Measurements from ENCODE around the gene MARK4. TPM values are rescaled to one million over a fixed set of nuclear protein-coding genes. Genes with fewer than 3 reads are reported as not detected.
"Not testable (repeated sequence)": the region's sequence is repeated elsewhere in the genome, so short reads cannot be mapped to it uniquely, and the experiment has no call there.

MARK4 gene
- total RNA-seq, 1 donor from 2014 or later: 19.2 TPM

DNA sequence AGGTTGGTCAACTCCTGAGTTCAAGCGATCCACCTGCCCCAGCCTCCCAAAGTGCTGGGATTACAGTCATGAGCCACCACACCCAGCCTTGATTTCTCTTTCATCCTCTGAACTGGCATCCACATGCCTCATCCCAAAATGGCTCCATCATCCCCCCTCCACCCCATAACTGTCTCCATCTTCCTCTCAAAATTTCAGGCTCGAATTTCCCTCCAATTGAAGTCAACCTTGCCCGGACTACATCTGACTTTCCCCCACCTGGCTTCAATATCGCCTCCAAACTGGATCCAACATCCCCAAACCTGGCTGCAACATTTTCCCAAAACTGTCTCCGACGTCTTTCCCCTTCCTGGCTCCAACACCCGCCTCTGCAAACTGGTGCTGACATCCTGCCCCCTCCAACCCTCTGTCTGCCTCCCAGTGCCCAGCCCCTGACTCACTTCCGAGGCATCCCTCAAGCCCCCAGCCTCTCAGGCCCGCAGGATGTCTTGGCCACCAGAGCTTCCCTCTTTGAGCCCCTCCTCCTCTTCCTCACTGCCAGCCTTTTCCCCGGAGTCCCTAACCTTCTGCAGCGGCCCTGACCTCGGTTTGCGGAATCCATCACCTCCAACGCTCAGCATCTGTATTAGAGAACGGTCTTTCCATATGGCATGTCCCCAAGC lies 6.8 kb upstream of the MARK4 start:
- DNase-seq: no peak

DNA sequence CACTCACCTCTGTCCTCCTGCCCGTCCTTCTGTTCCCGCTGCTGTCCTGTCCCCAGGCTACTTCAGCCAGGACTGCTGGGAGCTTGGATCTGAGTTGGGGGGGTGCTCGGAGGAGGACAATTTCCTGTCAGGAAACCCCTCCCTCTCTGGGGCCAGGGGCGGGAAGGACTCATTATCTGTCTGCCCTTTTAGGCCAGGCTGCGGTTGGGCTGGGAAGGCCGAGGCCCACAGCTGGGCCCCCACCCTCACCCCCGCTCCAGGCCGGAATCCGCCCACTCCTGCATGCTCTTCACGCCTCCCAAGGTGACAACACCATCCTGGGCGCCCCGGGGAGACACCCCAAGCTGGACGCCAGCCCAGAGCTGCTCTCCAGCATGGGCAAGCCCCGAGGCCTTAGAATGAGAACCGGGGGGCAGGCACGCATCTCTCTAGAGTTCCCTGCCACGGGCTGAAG lies 5.7 kb upstream of the MARK4 start, which contains the start of gene EXOC3L2:
TSS of gene EXOC3L2 (minus strand) at position 74 of the 454 bp plus-strand sequence. CDS start 6,362 bp downstream, outside the sequence.
- DNase-seq: no peak

DNA sequence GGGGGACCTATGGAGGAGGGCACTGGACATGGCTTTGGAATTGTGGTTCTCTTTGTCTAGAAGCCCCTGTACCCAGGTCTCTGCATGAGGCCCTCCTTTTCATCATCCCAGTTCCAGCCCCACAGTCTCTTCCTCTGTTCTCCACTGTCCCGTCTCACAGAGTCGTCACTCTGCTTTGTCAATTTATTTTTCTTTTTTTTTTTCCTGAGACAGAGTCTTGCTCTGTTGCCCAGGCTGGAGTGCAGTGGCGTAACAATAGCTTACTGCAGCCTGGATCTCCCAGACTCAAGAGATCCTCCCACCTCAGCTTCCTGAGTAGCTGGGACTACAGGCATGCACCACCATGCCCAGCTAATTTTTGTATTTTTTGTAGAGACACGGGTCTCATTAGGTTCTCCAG lies 5.2 kb upstream of the MARK4 start:
- no peak for DNase-seq

DNA sequence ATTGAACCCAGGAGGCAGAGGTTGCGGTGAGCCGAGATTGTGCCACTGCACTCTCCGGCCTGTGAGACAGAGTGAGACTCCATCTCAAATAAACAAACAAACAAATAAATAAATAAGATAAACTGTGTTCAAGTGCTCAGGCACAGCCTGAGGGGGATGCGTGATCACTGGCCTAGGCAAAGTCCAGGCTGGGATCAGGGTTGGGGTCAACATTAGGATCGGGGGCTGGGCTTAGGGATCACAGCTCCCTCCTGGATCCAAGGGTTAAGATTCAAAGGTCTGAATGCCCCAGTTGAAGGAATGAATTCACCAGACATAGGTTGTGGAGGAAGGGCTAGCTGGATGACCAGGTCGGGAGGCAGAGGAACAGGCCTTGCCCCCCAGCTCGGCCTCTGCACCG lies 3.9 kb upstream of the MARK4 start:
- no peak for DNase-seq

DNA sequence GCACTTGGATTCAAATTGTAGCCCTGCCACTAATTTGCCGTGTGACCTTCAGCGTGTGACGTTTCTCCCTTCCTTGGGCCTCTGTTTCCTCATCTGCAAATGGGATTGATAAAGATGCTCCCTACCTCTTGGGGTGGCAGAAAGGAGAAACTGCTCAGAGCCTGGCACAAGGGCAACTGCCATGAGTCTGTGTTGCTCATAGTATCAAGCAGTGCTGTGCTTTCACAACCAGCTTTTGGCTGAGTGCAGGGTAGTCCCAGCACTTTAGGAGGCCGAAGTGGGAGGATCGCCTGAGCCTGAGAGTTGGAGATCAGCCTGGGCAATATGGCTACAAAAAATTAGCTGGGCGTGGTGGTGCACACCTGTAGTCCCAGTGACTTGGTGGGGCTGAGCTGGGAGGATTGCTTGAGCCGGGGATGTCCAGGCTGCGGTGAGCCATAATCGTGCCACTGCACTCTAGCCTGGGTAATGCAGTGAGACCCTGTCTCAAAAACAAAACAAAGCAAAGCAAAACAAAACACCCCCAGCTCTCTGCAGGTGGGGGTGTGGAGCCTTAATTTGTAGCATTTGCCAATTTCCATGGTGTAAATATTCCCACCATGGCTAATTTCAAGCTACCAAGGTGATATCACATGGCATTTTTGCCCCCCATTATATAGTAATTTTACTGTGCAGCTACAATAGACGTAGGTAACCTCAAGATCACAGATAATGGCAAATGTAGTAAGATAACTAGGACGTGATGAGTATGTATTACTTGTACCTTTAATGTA lies 1.6 kb upstream of the MARK4 start:
- DNase-seq: no peak

DNA sequence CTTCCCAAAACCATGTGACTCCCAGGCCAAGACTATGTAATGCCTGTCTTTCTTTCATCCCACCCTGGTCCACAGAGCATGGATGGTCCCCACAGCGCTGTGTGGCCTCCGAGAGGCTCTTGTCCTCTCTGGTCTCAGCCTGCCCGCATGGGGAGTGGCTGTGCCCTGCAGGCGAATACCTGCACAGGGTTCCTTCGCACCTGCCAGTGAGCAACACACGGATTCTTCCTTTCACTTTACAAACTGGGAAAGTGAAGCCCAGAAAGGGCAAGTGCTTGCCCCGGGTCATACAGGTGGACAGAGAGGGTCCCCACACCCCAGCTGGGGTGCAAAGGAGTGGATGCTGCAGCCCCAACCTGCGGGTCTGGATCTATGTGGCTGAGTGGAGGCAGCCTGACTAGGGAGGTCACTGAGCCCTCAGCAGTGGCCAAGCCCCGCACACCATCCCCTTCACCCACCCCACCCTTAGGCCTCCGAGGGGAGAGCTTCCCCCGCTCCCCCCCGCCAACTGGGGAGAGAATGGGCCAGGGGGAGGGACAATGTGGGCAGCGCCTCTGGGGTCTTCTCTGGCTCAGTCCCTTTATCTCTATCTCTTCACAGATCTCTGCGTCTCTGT lies 747 bp upstream of the MARK4 start:
- DNase-seq: no peak

DNA sequence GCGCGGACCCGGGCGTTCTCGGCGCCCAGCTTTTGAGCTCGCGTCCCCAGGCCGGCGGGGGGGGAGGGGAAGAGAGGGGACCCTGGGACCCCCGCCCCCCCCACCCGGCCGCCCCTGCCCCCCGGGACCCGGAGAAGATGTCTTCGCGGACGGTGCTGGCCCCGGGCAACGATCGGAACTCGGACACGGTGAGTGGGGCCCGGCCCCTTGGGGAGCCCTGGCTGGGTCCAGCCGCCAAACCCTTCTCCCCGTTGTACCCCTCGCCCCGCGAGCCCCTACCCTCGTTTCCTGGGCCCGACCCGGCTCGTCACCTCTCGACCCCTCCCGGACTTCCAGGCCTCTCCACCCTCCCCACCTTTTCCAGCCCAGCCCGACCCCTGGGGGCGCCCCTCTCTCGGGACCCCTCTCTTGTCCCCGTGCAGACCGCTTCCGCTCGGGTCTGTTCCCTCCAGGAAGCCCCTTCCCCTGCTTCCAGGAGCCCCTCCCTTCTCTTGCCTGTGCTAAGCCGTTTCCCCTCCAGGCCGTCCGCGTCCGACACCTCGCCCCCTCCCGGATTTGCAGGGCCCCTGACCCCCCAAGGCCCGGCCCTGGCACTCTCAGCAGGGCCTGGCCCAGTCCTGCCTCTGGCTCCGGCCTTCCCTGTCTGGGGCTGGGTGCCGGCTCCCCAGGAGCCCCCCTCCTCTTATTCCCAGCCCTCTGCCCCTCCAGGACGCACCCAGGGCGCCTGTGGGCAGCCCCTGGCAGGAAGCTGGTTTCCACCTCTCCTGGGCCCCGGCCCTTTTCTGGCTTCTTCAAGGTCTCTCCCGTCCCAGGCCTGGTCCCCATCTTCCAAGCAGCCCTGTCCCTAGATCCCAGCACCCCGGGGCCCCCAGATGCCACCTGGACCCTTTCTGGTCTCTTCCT lies 632 bp downstream of the MARK4 start:
- DNase-seq: no peak

DNA sequence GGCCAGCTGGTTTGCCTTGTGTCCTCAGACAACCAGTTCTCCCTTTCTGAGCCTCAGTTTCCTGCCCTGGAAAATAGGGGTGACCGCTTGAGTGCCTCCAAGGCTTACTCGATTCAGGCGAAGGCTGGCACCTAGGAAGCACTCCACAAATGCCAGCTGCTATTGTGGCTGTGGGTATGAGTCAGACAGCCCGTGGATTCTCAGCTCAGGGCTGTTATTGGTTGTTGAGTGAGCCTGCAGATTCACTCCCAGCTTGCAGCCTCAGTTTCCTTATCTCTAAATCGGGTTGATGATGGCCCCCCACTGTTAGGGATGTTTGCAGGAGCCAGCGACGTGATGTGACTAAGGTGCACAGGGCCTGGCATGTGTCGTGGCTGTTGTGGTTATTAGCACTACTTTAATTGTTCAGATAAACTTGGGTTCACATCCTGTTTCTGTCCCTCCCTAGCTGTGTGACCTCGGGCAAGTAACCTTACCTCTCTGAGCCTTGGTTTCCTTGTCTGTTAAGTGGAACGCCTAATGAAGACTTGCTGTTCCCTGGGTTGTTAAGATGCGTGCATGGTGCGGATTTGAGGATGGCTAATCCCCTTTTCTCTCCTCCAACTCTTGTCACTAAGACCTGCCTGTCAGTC lies 2.4 kb downstream of the MARK4 start:
- DNase-seq: no peak

DNA sequence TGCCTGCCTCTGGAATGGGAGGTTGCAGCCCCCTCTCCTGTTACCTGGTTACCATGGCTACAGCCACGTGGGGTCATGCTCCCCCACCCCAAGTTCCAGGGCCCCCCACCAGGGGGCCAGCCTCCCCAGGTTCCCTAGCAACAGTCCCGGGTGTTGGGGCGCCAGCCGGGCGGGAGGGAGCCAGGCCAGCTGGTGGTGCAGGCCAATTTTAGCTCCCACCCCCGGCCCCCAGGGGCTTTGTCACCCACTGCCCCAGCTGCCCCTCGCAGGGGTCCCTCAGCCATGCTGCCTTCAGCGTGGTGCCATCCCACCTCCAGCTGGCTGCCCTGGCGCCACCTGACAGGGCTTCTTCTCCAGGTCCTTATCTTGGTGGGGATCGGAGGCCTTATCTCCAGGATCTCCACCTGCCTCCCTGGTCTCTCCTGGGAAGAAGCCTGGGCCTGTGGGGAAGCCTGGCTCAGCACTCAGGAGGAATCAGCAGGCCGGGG lies 3.0 kb downstream of the MARK4 start:
- no peak for DNase-seq

DNA sequence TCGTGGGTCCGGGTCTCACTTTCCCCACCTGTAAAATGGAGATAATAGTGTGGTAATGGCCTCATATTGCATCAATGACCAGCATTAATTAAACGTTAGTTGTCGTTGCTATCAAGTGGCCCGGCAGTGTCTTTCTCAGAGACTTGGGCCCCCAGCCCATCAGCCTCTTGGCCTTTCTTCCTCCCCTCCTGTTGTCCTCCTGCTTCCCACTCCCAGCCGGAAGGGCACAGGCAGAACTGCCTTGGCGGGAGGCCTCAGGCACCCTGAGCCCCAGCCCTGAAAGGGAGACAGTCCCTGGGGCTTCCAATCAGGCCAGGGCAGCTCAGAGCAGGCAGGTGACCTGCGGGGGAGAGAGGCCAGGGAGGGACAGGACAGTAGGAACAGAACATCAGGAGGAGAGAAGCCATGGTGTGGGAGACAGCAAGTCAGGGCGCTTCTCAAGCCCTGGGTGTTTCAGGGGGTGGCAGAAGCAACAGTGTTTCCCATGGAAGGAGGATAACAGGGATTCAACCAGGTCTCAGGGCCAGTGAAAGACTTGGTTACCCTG lies 4.6 kb downstream of the MARK4 start:
- DNase-seq: no peak

DNA sequence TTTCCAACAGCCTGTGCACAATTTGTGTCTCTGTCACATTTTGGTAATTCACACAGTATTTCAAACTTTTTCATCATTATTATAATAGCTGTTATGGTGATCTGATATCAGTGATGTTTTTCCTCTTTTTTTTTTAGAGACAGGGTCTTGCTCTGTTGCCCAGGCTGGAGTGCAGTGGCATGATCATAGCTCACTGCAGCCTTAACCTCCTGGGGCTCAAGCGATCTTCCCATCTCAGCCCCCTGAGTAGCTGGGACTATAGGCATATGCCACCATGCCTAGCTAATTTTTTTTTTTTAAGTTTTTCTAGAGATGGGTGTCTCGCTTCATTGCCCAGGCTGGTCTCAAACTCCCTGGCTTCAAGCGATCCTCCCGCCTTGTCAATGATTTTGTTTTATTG lies 5.8 kb downstream of the MARK4 start:
- DNase-seq: no peak

DNA sequence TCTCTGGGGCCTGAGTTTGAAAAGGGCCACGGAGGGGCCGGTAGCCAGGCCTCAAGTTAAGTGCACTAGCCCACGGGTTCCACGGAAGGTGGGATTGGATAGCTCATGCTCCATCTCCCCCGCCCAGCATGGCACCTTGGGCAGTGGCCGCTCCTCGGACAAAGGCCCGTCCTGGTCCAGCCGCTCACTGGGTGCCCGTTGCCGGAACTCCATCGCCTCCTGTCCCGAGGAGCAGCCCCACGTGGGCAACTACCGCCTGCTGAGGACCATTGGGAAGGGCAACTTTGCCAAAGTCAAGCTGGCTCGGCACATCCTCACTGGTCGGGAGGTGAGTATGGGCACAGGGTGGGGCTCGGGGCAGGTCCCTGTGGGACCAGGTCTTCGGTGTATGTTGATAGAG lies 7.8 kb downstream of the MARK4 start:
- DNase-seq: no peak

DNA sequence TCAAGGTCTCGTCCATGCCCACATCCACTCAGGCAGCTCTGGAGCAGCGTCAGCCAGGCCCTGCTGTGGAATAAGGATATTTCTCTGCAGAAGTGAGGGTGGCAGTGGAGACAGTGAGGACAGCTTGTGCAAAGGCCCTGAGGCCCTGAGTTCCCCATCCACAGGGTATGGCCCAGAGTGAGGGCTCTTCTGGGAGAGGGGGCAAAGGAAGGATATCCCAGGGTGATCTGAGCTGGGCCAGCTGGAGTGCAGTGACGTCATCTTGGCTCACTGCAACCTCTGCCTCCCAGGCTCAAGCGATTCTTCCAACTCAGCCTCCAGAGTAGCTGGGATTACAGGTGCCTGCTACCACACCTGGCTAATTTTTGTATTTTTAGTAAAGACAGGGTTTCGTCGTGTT lies 11.5 kb downstream of the MARK4 start:
- no peak for DNase-seq

DNA sequence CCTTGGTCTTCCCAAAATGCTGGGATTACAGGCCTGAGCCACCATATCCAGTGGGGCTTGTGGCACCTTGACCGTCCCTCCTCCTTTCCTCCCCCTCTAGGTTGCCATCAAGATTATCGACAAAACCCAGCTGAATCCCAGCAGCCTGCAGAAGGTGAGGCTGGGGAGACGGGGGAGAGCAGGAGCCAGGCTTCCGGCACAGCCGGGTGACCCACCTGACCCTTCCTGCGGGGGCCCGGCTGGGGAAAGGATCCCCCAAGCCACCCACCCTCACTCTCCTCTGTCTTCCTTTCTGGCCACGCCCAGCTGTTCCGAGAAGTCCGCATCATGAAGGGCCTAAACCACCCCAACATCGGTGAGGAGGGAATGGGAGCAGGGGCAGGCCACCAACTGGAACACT lies 11.9 kb downstream of the MARK4 start:
- DNase-seq: no peak

DNA sequence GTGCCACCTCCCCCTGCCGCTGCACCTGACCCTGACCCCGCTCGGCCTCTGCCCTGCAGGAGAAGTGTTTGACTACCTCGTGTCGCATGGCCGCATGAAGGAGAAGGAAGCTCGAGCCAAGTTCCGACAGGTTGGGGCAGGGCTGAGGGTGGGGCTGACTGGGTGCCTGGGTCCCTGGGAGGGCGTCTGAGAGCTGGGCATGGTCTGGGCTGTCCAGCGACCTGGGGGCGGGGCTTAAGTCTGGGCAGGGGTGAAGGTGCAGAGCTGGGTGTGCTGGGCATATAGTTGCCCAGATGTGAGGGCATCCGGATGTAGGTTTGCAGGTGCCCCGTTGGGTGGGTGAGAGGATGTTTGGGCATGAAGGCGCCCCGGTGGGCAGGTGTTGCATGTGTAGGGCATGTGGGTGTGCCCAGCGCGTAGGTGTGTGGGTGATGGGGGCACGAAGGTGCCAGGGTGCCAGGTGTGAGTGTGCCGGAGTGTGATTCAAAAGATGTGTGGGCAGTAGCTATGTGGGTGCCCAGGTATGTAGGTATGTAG lies 13.8 kb downstream of the MARK4 start:
- no peak for DNase-seq

DNA sequence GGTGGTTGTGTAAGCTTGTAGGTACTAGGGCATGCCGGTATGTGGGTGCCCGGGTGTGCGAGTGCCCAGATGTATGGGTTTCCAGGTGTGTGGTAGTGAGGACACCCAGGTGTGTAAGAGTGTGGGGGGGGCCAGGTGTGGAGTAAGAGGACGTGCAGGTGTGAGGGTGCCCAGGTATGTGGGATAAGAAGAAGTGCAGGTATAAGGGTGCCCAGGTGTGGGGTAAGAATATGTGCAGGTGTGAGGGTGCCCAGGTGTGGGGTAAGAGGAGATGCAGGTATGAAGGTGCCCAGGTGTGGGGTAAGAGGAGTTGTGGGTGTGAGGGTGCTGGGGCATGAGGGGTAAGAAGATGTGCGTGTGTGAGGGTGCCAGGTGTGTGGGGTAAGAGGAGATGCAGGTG lies 14.3 kb downstream of the MARK4 start:
- DNase-seq: no peak

DNA sequence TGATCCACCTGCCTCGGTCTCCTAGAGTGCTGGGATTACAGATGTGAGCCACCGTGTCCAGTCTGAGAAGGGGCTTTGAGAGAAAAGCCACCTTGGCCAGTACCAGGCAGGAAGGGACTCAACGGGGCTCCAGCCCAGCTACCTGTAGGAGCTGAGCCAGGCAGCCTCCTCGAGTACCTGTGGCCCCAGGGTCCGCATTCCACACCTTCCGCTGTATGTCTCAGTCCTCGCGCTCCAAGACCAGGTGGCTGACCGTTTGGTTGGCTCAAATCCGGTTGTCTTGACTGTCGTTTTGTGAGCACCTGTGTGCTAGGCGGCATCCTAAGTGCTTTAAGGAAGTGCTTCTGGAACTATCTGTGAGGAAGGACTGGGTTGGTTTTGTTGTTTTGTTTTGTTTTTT lies 16.2 kb downstream of the MARK4 start:
- no peak for DNase-seq

DNA sequence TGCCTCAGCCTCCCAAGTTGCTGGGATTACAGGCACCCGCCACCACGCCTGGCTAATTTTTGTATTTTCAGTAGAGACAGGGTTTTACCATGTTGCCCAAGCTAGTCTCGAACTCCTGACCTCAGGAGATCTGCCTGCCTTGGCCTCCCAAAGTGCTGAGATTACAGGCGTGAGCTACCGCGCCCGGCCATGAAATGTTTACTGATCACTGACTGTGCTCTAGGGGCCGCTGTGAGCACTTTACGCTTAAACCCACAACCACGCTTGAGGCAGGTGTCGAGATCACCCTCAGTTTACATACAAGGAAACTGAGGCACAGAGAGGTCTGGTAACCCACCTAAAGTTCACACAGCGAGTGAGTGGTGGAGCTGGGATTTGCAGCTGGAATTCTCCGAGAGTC lies 18.9 kb downstream of the MARK4 start:
- not testable (repeated sequence) for DNase-seq

DNA sequence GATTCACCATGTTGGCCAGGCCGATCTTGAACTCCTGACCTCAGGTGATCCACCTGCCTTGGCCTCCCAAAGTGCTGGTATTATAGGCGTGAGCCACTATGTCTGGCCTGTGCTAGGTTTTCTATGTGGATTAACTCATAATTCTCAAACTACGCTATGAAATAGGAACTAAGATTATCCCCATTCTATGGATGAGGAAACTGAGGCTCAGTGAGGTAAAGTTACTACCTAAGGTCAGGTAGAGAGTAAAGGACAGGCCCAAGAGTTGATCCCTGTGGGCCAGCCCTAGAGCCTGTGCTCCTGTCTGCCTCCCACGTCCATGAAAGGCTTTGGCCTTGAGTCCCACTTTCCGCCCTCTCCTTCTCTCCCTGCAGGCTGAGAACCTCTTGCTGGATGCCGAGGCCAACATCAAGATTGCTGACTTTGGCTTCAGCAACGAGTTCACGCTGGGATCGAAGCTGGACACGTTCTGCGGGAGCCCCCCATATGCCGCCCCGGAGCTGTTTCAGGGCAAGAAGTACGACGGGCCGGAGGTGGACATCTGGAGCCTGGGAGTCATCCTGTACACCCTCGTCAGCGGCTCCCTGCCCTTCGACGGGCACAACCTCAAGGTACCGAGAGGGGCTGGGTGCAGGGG lies 20.1 kb downstream of the MARK4 start:
- no peak for DNase-seq

DNA sequence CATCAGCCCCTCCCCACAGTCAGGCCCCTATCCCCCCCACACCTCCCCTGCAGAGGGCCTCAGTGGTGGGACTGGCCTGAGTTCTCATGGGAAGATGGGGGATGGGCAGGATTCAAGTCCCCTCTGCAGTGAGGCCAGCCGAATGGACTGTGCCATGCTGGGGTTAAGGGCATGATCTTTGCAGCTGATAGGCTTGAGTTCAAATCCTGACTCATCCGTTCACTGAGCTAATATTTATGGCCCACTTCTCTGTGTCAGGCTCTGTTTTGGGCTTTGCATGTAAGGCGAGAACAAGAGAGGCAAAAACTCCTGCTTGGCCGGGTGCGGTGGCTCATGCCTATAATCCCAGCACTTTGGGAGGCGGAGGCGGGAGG lies 20.7 kb downstream of the MARK4 start:
- DNase-seq: no peak

DNA sequence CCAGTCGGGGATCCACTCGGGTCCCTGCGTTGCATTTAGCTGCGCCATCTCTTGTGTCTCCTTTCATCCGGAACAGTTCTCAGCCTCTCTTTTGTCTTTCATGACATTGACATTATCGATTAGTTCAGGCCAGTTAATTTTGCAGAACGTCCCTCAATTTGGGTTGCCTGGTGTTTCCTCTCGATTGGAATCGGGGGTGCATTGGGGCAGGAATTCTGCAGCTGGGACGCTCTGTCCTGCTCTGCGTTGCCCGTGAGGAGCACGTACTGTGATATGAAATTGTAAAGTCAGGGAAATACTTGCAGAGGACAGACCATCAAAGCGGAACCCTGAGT lies 22.4 kb downstream of the MARK4 start:
- no peak for DNase-seq
